ENCODE results near the gene TUT4.

DNA sequence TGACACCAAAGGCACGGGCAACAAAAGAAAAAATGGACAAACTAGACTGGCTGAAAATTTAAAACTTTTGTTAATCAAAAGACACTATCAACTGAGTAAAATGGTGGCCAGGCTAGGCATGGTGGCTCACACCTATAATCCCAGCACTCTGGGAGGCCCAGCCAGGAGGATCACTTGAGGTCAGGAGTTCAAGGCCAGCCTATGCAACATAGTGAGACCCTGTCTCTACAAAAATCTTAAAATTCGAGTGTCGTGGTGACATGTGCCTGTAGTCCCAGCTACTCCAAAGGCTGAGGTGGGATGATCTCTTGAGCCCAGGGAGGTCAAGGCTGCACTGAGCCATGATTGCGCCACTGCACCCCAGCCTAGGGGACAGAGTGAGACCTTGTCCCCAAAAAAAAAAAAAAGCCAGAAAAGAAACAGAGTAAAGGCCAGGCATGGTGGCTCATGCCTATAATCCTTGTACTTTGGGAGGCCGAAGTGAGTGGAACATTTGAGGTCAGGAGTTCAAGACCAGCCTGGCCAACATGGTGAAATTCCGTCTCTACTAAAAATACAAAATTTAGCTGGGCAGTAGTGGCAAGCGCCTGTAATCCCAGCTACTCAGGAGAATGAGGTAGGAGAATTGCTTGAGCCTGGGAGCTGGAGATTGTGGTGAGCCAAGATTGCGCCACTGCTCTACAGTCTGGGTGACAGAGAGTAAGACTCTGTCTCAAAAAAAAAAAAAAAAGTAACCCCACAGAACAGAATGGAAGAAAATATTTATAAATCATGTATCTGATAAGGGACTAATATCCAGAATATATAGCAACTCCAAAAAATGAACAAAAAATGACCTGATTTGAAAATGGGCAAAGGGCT, 8.0 kb downstream of the TUT4 start:
- TF ChIP-seq POLR2A (IDR thresholded peaks at IDR 0.05; ENCODE audit: low read depth, low read length) (no peak), RCOR1 (IDR thresholded peaks at IDR 0.05; ENCODE audit: insufficient replicate concordance, low read length) (no peak), BHLHE40 (IDR thresholded peaks at IDR 0.05; ENCODE audit: low read depth, low read length) (no peak), MXI1 (IDR thresholded peaks at IDR 0.05; ENCODE audit: borderline replicate concordance, low read depth, low read length) (no peak), RAD21 (IDR thresholded peaks at IDR 0.05; ENCODE audit: low read length) (no peak), NFE2L2 (IDR thresholded peaks at IDR 0.05; ENCODE audit: low read depth, low read length) (no peak), RFX5 (IDR thresholded peaks at IDR 0.05; ENCODE audit: low read depth, low read length) (no peak), SMC3 (IDR thresholded peaks at IDR 0.05; ENCODE audit: low read depth, low read length) (no peak), CEBPB (IDR thresholded peaks at IDR 0.05; ENCODE audit: low read depth, low read length) (no peak)
- TF ChIP-seq, protein P1, sequence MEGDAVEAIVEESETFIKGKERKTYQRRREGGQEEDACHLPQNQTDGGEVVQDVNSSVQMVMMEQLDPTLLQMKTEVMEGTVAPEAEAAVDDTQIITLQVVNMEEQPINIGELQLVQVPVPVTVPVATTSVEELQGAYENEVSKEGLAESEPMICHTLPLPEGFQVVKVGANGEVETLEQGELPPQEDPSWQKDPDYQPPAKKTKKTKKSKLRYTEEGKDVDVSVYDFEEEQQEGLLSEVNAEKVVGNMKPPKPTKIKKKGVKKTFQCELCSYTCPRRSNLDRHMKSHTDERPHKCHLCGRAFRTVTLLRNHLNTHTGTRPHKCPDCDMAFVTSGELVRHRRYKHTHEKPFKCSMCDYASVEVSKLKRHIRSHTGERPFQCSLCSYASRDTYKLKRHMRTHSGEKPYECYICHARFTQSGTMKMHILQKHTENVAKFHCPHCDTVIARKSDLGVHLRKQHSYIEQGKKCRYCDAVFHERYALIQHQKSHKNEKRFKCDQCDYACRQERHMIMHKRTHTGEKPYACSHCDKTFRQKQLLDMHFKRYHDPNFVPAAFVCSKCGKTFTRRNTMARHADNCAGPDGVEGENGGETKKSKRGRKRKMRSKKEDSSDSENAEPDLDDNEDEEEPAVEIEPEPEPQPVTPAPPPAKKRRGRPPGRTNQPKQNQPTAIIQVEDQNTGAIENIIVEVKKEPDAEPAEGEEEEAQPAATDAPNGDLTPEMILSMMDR (conservative IDR thresholded peaks at IDR 0.05; ENCODE audit: low read depth, low read length) = no peak
- TF ChIP-seq, protein P2, sequence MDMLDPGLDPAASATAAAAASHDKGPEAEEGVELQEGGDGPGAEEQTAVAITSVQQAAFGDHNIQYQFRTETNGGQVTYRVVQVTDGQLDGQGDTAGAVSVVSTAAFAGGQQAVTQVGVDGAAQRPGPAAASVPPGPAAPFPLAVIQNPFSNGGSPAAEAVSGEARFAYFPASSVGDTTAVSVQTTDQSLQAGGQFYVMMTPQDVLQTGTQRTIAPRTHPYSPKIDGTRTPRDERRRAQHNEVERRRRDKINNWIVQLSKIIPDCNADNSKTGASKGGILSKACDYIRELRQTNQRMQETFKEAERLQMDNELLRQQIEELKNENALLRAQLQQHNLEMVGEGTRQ (IDR thresholded peaks at IDR 0.05; ENCODE audit: low read depth, low read length) = no peak
